ENCODE results near the gene HSBP1L1.
A peak's percentile ranks its signal among the peaks of the same experiment; 100 is the strongest.

The HSBP1L1 gene

GRCh38 chr18:79930020-79930642 lies 34.3 kb upstream of the HSBP1L1 start:
- peak; percentile 53 for FAIRE-seq

- no peak for FAIRE-seq
These were observed 33.0 kb upstream of the HSBP1L1 start for GRCh38 chr18:79931475-79931874.

- no peak for FAIRE-seq
These were observed 31.5 kb upstream of the HSBP1L1 start for GRCh38 chr18:79932907-79933306.

GRCh38 chr18:79933765-79934164 lies 30.7 kb upstream of the HSBP1L1 start:
- no peak for FAIRE-seq

GRCh38 chr18:79934311-79935097 lies 29.9 kb upstream of the HSBP1L1 start:
- FAIRE-seq, result no peak

GRCh38 chr18:79935098-79935480 lies 29.4 kb upstream of the HSBP1L1 start:
- no peak for FAIRE-seq

GRCh38 chr18:79935499-79935898 lies 28.9 kb upstream of the HSBP1L1 start:
- FAIRE-seq, result no peak

- no peak for FAIRE-seq
These were observed 28.5 kb upstream of the HSBP1L1 start for GRCh38 chr18:79935925-79936324.

- no peak for FAIRE-seq
These were observed 27.8 kb upstream of the HSBP1L1 start for GRCh38 chr18:79936641-79937040.

- FAIRE-seq, result no peak
These were observed 27.2 kb upstream of the HSBP1L1 start for GRCh38 chr18:79937103-79937860.

- no peak for FAIRE-seq
These were observed 26.2 kb upstream of the HSBP1L1 start for GRCh38 chr18:79938196-79938595.

GRCh38 chr18:79939096-79939495 lies 25.3 kb upstream of the HSBP1L1 start:
- no peak for FAIRE-seq

- FAIRE-seq, result no peak
These were observed 24.2 kb upstream of the HSBP1L1 start for GRCh38 chr18:79940126-79940813.

- no peak for FAIRE-seq
These were observed 23.5 kb upstream of the HSBP1L1 start for GRCh38 chr18:79940814-79941472.

GRCh38 chr18:79941473-79942119 lies 22.8 kb upstream of the HSBP1L1 start:
- no peak for FAIRE-seq

- no peak for FAIRE-seq
These were observed 22.2 kb upstream of the HSBP1L1 start for GRCh38 chr18:79942211-79942610.

- FAIRE-seq, result no peak
These were observed 21.4 kb upstream of the HSBP1L1 start for GRCh38 chr18:79942786-79943607.

- no peak for FAIRE-seq
These were observed 20.8 kb upstream of the HSBP1L1 start for GRCh38 chr18:79943608-79944125.

GRCh38 chr18:79944126-79944731 lies 20.2 kb upstream of the HSBP1L1 start:
- FAIRE-seq, result no peak

GRCh38 chr18:79944746-79945117 lies 19.7 kb upstream of the HSBP1L1 start:
- FAIRE-seq, result no peak
